GM12874 (cell line): Measurements from ENCODE around the gene CDK15.

ENCODE experiments used
- CTCF ChIP-seq: IDR thresholded peaks from 2 replicates; pipeline ENCODE4 v1.5.1; 2011; ENCODE audit warnings: low read depth, mild to moderate bottlenecking, control low read depth, low read length, moderate library complexity; ENCODE audit not compliant: insufficient read depth

Gene CDK15

GRCh38 chr2:201780674-201781493, 25.5 kb upstream of the CDK15 start, which contains the start of gene ALS2:
Gene ALS2, minus strand, starts transcription at chr2:201780933. Its CDS starts 12,048 bp downstream, at chr2:201768885.
- TF ChIP-seq CTCF = no peak

GRCh38 chr2:201781557-201782051, 24.7 kb upstream of the CDK15 start:
- no peak for TF ChIP-seq CTCF

- no peak for TF ChIP-seq CTCF
These were observed 21.8 kb upstream of the CDK15 start for GRCh38 chr2:201784563-201784962.

GRCh38 chr2:201785135-201785534, 21.2 kb upstream of the CDK15 start:
- no peak for TF ChIP-seq CTCF

- no peak for TF ChIP-seq CTCF
These were observed 19.9 kb upstream of the CDK15 start for GRCh38 chr2:201786471-201786870.

- no peak for TF ChIP-seq CTCF
These were observed 18.0 kb upstream of the CDK15 start for GRCh38 chr2:201788371-201788770.

- no peak for TF ChIP-seq CTCF
These were observed 16.9 kb upstream of the CDK15 start for GRCh38 chr2:201789395-201789794.
